ENCODE data around the gene DBP.
A peak's percentile ranks its signal among the peaks of the same experiment; 100 is the strongest.
"Not testable (repeated sequence)": the region's sequence is repeated elsewhere in the genome, so short reads cannot be mapped to it uniquely, and the experiment has no call there.

The DBP gene

DNA sequence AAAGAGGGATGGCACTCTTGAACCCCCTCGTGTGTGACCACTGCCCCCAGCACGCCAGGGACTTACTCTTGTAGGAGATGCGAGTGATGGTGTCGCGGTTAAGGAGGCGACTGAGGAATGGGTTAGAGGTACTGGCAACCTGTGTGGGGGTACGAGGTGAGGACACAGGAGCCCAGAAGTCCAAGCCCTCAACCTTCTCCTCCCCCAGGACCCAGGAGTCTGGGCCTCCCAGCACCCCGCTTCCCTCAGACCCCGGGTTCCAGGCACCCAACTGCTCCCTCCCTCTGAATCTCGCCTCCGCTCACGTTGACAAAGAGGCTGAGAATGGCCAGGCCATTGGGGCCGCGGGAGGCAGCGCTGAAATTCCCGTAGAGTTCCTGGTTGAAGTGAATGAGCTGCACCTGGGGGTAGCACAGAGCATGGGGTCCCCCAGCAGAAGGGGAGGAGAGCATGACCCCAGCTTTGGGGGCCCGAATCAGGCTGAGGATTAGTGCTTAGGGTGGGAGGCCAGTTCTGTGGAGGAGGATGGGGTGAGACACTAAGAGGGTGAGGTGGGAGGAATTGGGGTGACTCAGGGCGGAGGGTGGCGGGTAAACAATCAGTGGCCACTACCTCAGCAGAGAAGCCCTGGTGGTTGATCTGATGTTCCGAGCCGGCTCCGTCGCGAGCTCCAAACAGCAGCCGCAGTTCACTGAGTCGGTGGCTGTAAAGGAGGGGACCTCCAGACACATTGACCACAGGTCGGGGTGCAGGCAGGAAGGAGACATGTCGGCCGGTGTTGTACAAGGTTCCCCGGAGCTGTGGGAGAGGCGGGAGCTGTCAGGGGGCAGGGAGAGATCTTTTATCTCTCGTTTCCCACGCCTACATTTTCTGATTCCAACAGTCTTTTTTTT is 2.5 kb upstream of the DBP start:
- no peak for ATAC-seq

DNA sequence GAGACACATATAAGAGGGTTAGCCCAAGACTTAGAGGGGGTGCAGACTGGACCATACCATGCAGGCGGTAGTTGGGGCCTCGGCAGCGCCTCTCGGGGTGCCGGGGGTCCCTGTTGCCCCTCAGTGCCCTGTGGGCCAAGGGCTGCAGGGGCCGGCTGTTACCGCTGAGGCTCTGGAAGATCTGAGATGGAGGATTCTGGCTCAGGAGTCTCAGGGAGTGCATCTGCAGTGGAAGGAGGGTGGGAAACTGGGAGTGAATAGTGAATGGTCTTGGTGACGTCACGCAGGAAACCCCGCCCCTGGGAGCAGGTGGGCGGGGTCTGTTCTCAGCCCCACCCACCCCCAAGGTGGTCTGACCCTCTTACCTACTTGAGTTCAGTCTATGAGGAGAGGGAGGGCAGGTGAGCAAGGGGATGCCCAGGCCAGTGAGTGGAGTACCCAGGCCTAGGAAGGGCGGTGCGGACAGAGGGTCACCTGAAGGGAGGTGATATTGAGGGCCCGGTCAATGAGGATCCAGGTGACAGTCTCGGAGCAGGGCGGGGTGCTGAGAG is 1.7 kb upstream of the DBP start:
- ATAC-seq, result no peak

GRCh38 chr19:48637948-48638830 is 1.0 kb upstream of the DBP start:
- ATAC-seq, result peak; percentile 33 to 38

DNA sequence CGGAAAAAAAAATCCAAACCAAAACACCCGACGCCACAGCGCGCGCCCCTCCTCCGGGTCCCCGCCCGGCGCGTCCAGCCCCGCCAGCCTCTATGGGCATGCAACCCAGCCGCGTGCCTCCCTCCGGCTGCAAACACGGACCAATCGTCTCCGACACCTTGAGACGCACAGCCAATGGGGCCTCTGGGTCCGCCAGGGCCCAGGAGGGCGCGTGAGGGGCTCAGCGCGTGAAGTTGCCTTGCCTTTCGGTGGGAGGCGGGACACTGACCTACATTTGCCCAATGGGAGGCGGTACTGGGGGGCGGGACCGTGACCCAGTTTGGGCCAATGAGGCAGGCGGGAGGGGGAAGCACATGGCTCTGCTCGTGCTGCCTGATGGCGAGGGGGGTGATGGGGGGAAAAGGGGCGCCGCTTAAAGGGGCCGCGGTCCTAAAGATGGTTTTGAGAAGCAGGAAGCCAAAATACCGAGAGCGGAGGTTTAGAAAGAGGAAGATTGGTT is 319 bp upstream of the DBP start:
- peak; percentile 80 for ATAC-seq

GRCh38 chr19:48635966-48636858 is 967 bp downstream of the DBP start:
- ATAC-seq, result no peak

- ATAC-seq, result peak in 1 of 2 donors; percentile 5
These were observed 1.8 kb downstream of the DBP start for GRCh38 chr19:48635263-48635965.

- ATAC-seq, result peak; percentile 35 to 40
These were observed 2.5 kb downstream of the DBP start for GRCh38 chr19:48634424-48635262.

DNA sequence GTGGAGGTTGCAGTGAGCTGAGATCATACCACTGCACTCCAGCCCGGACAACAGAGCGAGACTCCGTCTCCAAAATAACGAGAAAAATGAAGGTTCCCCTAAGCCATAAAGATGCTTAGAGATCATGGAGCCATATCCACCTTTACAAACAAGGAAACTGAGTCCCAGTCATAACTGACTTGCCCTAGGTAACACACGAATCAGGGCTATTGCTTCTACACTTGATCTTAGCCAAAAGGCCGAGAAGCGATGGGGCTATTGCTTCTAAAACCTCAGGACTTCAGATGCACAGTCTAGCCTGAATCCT is 3.2 kb downstream of the DBP start:
- ATAC-seq, result no peak

DNA sequence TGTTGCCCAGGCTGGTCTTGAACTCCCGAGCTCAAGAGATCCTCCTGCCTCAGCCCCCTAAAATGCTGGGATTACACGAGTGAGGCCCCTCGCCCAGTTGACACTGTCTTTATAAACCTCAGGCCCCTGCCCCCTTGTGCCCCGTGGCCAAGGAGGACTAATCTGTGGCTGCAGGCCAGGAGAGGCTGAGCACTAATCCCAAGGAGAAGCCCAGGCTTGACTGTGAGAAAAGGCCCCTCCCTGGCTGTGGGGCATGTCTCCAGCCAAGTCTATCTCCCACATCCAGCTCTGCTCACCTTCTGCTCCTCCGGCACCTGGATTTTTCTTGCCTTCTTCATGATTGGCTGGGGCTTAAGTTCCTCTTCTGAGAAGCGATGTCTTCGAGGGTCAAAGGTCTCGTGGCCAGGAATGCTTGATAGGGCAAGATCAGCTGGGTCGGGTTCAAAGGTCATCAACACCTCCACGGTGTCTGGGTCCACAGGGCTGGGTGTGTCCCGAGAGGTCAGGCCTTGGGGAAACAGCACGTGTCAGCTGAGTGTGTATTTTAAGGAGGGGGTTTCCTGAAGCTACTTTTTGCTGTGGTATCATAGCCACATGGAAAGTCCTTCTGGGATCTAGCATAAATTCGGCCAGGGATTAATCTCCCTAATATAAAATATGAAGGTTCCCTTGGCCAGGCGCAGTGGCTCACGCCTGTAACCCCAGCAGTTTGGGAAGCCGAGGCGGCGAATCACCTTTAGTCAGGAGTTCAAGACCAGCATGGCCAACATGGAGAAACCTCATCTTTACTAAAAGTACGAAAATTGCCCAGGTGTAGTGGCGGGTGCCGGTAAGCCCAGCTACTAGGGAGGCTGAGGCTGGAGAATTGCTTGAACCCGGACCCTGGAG is 3.8 kb downstream of the DBP start:
- ATAC-seq, result no peak

DNA sequence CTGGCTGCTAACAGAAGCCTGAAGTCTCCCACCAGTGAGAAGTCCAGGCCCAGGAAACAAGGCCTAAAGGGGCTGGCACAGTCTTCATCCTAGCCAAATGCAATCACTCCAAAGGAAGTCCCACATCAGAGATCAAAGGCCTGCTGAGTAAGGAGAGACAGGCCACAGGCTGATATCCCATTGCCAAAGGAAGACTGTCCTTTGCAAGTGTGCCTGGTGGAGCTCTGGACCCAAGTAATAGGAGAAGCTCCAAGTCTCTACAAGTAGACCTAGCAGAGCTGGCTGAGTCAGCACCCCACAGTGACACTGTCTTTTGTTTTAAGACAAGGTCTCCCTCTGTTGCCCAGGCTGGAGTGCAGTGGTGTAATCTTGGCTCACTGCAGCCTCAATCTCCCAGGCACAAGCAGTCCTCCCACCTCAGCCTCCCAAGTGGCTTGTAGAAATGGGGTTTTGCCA is 4.5 kb downstream of the DBP start:
- ATAC-seq, result no peak

GRCh38 chr19:48632286-48632685 is 4.9 kb downstream of the DBP start:
- not testable (repeated sequence) for ATAC-seq

- ATAC-seq, result no peak
These were observed 6.0 kb downstream of the DBP start for GRCh38 chr19:48631225-48631624.

- no peak for ATAC-seq
These were observed 6.7 kb downstream of the DBP start for GRCh38 chr19:48630296-48631063.

DNA sequence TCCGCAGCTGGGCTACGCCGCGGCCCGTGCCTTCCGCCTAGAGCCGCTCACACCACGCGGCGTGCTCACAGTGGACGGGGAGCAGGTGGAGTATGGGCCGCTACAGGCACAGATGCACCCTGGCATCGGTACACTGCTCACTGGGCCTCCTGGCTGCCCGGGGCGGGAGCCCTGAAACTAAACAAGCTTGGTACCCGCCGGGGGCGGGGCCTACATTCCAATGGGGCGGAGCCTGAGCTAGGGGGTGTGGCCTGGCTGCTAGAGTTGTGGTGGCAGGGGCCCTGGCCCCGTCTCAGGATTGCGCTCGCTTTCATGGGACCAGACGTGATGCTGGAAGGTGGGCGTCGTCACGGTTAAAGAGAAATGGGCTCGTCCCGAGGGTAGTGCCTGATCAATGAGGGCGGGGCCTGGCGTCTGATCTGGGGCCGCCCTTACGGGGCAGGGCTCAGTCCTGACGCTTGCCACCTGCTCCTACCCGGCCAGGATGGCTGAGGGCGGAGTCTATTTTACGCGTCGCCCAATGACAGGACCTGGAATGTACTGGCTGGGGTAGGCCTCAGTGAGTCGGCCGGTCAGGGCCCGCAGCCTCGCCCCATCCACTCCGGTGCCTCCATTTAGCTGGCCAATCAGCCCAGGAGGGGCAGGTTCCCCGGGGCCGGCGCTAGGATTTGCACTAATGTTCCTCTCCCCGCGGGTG is 7.4 kb downstream of the DBP start:
- ATAC-seq, result no peak

DNA sequence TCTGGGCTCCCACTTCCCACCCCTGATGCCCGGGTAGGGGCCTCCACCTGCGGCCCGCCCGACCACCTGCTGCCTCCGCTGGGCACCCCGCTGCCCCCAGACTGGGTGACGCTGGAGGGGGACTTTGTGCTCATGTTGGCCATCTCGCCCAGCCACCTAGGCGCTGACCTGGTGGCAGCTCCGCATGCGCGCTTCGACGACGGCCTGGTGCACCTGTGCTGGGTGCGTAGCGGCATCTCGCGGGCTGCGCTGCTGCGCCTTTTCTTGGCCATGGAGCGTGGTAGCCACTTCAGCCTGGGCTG is 7.9 kb downstream of the DBP start:
- no peak for ATAC-seq

DNA sequence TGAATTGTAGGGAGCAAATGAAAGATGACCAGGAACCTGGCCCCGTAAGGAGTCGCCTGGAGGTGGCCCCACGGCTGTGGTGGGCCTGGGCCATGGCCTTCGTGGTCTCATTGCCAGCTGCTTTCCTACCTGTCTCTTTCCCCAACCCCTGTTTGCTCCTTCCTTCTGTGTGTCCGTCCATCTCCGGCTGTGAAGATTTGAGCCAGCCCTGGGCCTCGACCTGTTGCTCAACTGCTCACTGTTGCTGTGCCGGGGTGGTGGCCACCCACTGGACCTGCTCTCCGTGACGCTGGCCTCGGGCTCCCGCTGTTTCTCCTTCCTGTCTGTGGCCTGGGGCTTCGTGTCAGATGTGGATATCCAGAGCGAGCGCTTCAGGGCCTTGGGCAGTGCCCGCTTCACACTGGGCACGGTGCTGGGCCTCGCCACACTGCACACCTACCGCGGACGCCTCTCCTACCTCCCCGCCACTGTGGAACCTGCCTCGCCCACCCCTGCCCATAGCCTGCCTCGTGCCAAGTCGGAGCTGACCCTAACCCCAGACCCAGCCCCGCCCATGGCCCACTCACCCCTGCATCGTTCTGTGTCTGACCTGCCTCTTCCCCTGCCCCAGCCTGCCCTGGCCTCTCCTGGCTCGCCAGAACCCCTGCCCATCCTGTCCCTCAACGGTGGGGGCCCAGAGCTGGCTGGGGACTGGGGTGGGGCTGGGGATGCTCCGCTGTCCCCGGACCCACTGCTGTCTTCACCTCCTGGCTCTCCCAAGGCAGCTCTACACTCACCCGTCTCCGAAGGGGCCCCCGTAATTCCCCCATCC is 8.5 kb downstream of the DBP start:
- ATAC-seq, result no peak

DNA sequence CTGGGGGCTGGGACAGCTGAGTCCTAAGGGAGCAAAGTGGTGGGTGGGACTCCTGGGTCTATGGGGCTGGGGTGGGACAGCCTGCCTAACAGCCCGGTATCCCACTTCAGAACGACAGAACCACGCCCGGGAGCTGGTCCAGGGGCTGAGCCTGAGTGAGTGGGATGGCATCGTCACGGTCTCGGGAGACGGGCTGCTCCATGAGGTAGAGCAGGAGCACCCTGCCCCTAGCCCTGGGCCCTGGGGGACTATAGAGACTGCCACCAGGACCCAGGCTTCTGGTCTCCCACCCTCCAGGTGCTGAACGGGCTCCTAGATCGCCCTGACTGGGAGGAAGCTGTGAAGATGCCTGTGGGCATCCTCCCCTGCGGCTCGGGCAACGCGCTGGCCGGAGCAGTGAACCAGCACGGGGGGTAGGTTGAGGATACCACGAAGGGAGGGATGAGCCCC is 9.3 kb downstream of the DBP start:
- ATAC-seq, result no peak

All from activated CD4-positive, CD25-positive, alpha-beta regulatory T cell treated with anti-CD3 and anti-CD28 coated beads, Interleukin-2, amount 50 U/mL, for 24 hours (primary cell).